Breast epithelium (tissue), 3 donors: ENCODE data around the gene ACOD1.

Source experiments
- POLR2A ChIP-seq: fragments of 450-650 bp; IDR thresholded peaks from one replicate; pipeline ENCODE4 v1.6.1; 2016; ENCODE audit warnings: antibody characterized with exemption, mild to moderate bottlenecking, moderate library complexity
- POLR2AphosphoS5 ChIP-seq, 3 donors: sonication (generic); formaldehyde crosslinking; IDR thresholded peaks; one replicate each; pipeline ENCODE4 v1.6.1; 2017; ENCODE audit warnings: antibody characterized with exemption in 3 of 3
- TF ChIP-seq, protein P1 (sequence below), 3 donors: fragments of 450-650 bp; IDR thresholded peaks; one replicate each; pipeline ENCODE4 v1.5.1; 2016 to 2017; ENCODE audit warnings: antibody characterized with exemption in 3 of 3, mild to moderate bottlenecking in 3 of 3, moderate library complexity in 3 of 3

DNA sequence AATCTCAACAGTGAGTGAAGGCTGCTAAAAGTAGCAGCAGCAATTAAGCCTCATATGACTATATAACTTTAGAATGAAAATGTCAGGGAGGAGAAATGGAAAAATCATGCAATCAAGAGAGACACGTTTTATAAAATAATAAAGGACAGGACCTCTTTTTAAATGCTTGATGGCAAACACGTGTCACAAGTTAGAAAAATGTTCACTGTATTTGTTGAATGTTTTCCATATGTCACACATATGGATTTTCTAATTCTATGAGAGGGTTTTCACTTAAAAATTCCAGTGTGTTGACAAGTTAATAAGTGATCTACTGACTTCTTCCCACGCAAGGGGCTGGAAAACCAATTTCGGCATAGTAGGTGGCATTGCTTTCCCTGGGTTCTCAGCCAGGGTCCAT is 34.4 kb upstream of the ACOD1 start:
- TF ChIP-seq POLR2AphosphoS5 (IDR thresholded peaks at IDR 0.05) (no peak), POLR2A (no peak)
- TF ChIP-seq, protein P1, sequence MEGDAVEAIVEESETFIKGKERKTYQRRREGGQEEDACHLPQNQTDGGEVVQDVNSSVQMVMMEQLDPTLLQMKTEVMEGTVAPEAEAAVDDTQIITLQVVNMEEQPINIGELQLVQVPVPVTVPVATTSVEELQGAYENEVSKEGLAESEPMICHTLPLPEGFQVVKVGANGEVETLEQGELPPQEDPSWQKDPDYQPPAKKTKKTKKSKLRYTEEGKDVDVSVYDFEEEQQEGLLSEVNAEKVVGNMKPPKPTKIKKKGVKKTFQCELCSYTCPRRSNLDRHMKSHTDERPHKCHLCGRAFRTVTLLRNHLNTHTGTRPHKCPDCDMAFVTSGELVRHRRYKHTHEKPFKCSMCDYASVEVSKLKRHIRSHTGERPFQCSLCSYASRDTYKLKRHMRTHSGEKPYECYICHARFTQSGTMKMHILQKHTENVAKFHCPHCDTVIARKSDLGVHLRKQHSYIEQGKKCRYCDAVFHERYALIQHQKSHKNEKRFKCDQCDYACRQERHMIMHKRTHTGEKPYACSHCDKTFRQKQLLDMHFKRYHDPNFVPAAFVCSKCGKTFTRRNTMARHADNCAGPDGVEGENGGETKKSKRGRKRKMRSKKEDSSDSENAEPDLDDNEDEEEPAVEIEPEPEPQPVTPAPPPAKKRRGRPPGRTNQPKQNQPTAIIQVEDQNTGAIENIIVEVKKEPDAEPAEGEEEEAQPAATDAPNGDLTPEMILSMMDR (IDR thresholded peaks at IDR 0.05), result no peak
